Smooth muscle cell (in vitro differentiated cells): ENCODE results near the gene MAP3K14. TPM values are rescaled to one million over a fixed set of nuclear protein-coding genes. Genes with fewer than 3 reads are reported as not detected.

ENCODE experiments used
- DNase-seq: peaks from one replicate; lab custom pipeline; 2025; ENCODE audit not compliant: unreplicated experiment; lab: John Stamatoyannopoulos, UW
- H2AFZ ChIP-seq: fragments of 200-600 bp; sonication (generic); 2 replicates; pipeline ENCODE4 v1.6.0; 2016; ENCODE audit warnings: antibody characterized with exemption, low read depth, mild to moderate bottlenecking
- H3F3A ChIP-seq: fragments of 200-600 bp; sonication (generic); 2 replicates; pipeline ENCODE4 v1.6.0; 2017; ENCODE audit warnings: antibody characterized with exemption, low read depth
- H3K27ac ChIP-seq: fragments of 200-600 bp; sonication (generic); 2 replicates; pipeline ENCODE4 v1.5.1; 2016; ENCODE audit warnings: low read depth, mild to moderate bottlenecking
- H3K27me3 ChIP-seq: fragments of 200-600 bp; sonication (generic); 2 replicates; pipeline ENCODE4 v1.6.1; 2016; ENCODE audit warnings: low read depth, mild to moderate bottlenecking
- H3K36me3 ChIP-seq: fragments of 200-600 bp; sonication (generic); 2 replicates; pipeline ENCODE4 v1.5.1; 2016; ENCODE audit warnings: low read depth
- H3K4me1 ChIP-seq: fragments of 200-600 bp; sonication (generic); 2 replicates; pipeline ENCODE4 v1.5.1; 2016; ENCODE audit warnings: low read depth
- H3K4me2 ChIP-seq: fragments of 200-600 bp; sonication (generic); 2 replicates; pipeline ENCODE4 v1.6.0; 2016; ENCODE audit warnings: mild to moderate bottlenecking
- H3K4me3 ChIP-seq: fragments of 200-600 bp; sonication (generic); 2 replicates; pipeline ENCODE4 v1.5.1; 2016; ENCODE audit warnings: mild to moderate bottlenecking
- H3K79me2 ChIP-seq: fragments of 200-600 bp; sonication (generic); 2 replicates; pipeline ENCODE4 v1.6.0; 2016; ENCODE audit warnings: low read depth, mild to moderate bottlenecking
- H3K9ac ChIP-seq: fragments of 200-600 bp; sonication (generic); 2 replicates; pipeline ENCODE4 v1.6.0; 2016; ENCODE audit warnings: low read depth
- H3K9me3 ChIP-seq: fragments of 200-600 bp; sonication (generic); replicated peaks from 2 replicates; pipeline ENCODE4 v1.5.1; 2016; ENCODE audit warnings: low read depth
- H4K20me1 ChIP-seq: fragments of 200-600 bp; sonication (generic); 2 replicates; pipeline ENCODE4 v1.6.0; 2016; ENCODE audit warnings: low read depth
- WGBS: methylation state at CpG from one replicate; pipeline ENCODE4 v1.1.7; 2016; ENCODE audit warnings: low lambda C conversion rate; 5-methylcytosine and 5-hydroxymethylcytosine counted together
- polyA plus RNA-seq: library from polyadenylated mRNA; unstranded; fragments of >200 nt; fragmentation: Nextera tagmentation; extraction: Ambion mirVana; gene quantifications from 2 replicates; pipeline ENCODE4 v1.2.1, GENCODE V29; 2016
- total RNA-seq: library from RNA; depleted of rRNA; stranded (reverse); fragments of >200 nt; gene quantifications from 2 replicates; pipeline ENCODE4 v1.2.3, GENCODE V29; 2014
- TF ChIP-seq, protein P1 (sequence below): fragments of 200-600 bp; sonication (generic); IDR thresholded peaks from 2 replicates; pipeline ENCODE4 v1.5.1; 2017; ENCODE audit warnings: borderline replicate concordance, mild to moderate bottlenecking, antibody characterized with exemption; ENCODE audit not compliant: insufficient read depth, poor library complexity, severe bottlenecking

Gene MAP3K14
- total and polyA plus RNA-seq, 2 experiments from 2014 or later: 1.7 to 1.8 TPM

DNA sequence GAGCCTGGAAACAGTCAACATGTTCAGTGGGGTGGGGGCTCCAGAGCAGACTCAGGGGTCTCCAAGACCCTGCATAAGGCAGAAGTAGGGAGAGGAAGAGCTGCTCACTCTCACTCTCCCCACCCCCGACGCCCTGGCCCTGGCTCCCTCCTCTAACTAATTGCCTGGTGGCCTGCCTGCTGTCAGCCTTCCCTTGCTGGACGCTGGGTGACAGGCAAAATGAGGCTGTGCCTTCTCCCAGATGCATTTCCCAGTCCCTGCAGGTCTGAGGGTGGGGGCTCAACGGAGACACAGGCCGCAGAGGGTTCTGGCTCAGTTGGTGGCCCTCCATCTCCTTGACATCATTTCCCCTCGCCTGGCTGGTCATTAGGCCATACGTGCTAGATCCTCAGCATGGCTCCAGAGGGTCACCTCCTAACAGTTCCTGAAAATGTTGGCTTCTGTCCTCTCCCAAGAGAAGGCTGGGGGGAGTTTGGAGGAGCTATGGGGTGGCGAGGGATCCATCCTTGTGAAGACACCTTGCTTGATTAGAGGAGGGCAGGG lies 93.8 kb downstream of the MAP3K14 start:
- H3K79me2 ChIP-seq: no peaks in the 10 kb centered on the region
- no peaks in the 10 kb centered on the region for H3K36me3 ChIP-seq
- no peak for DNase-seq
- H3K9ac ChIP-seq: no peak overlapping the region
- no peak overlapping the region for H3K4me2 ChIP-seq
- no peaks in the 10 kb centered on the region for H4K20me1 ChIP-seq
- no peak overlapping the region for H2AFZ ChIP-seq
- peaks cover 42% of the 10 kb centered on the region for H3K27me3 ChIP-seq
- H3K4me1 ChIP-seq: no peaks in the 10 kb centered on the region
- H3K9me3 ChIP-seq: no peaks in the 10 kb centered on the region
- no peak overlapping the region for H3K27ac ChIP-seq
- TF ChIP-seq, protein P1, sequence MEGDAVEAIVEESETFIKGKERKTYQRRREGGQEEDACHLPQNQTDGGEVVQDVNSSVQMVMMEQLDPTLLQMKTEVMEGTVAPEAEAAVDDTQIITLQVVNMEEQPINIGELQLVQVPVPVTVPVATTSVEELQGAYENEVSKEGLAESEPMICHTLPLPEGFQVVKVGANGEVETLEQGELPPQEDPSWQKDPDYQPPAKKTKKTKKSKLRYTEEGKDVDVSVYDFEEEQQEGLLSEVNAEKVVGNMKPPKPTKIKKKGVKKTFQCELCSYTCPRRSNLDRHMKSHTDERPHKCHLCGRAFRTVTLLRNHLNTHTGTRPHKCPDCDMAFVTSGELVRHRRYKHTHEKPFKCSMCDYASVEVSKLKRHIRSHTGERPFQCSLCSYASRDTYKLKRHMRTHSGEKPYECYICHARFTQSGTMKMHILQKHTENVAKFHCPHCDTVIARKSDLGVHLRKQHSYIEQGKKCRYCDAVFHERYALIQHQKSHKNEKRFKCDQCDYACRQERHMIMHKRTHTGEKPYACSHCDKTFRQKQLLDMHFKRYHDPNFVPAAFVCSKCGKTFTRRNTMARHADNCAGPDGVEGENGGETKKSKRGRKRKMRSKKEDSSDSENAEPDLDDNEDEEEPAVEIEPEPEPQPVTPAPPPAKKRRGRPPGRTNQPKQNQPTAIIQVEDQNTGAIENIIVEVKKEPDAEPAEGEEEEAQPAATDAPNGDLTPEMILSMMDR: no peak
- H3K4me3 ChIP-seq: no peak overlapping the region
- peaks cover 4% of the 10 kb centered on the region for H3F3A ChIP-seq
- WGBS: 37% methylated on average over 8 of the region's 8 CpGs

DNA sequence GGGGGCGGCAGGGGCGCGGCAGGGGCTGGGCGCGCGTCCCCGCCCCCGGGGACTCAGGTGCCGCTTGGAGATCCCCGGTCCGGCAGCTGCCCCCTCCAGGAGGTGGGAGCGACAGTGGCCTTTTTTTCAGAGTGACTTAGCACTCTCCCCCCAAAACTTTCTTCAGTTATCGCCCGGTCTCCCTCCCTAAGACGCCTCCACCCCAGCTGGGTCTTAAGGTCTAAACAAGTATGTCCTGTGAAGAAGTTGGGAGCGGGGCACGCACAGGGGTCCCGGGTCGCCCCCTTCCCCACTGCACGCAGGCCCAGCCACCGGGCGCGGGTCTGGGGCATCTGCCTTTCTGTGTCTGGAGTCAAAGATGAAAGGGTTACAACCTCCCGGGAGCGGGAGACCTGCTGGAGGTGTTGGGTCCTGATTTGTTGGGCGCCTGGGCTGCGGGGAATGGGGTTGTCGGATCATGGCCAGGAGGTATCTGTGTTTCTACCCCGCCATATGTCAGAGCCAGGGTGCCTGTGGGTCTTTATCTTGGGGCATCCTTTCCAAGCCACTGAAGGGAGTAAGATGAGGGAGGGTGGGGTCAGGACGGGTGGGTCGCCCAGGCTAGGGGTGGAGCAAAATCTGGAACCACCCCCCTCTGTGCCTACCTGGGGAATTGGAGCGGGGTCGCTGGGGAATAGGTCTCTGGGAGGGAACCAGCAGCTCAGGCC lies 94.4 kb downstream of the MAP3K14 start:
- peak overlapping the region; percentile 91 for H3K4me2 ChIP-seq
- 7% methylated on average over 25 of the region's 33 CpGs for WGBS
- no peaks in the 10 kb centered on the region for H3K36me3 ChIP-seq
- DNase-seq: no peak
- H3K4me1 ChIP-seq: no peaks in the 10 kb centered on the region
- TF ChIP-seq, protein P1: no peak
- no peak overlapping the region for H3K9ac ChIP-seq
- H3K27me3 ChIP-seq: peaks cover 42% of the 10 kb centered on the region
- no peaks in the 10 kb centered on the region for H3K9me3 ChIP-seq
- H3K79me2 ChIP-seq: no peaks in the 10 kb centered on the region
- no peak overlapping the region for H2AFZ ChIP-seq
- peaks cover 4% of the 10 kb centered on the region for H3F3A ChIP-seq
- H3K27ac ChIP-seq: no peak overlapping the region
- peak overlapping the region; percentile 54 for H3K4me3 ChIP-seq
- H4K20me1 ChIP-seq: no peaks in the 10 kb centered on the region

DNA sequence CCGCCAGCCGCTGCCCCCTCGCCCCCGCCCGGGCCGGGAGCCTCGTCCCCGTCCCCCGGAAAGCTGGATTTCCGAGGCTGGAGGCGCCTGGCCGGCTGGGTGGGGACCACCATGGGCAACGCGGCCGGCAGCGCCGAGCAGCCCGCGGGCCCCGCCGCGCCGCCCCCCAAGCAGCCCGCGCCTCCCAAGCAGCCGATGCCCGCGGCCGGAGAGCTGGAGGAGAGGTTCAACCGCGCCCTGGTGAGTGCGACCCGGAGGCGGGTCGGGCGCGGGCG lies 94.9 kb downstream of the MAP3K14 start:
- peaks cover 42% of the 10 kb centered on the region for H3K27me3 ChIP-seq
- no peak overlapping the region for H2AFZ ChIP-seq
- H4K20me1 ChIP-seq: no peaks in the 10 kb centered on the region
- no CpG with 5 or more reads among the region's 38 CpGs for WGBS
- peaks cover 4% of the 10 kb centered on the region for H3F3A ChIP-seq
- H3K36me3 ChIP-seq: no peaks in the 10 kb centered on the region
- TF ChIP-seq, protein P1: no peak
- no peak for DNase-seq
- peak overlapping the region; percentile 91 for H3K4me2 ChIP-seq
- no peak overlapping the region for H3K9ac ChIP-seq
- H3K4me1 ChIP-seq: no peaks in the 10 kb centered on the region
- H3K9me3 ChIP-seq: no peaks in the 10 kb centered on the region
- peak overlapping the region; percentile 54 for H3K4me3 ChIP-seq
- no peak overlapping the region for H3K27ac ChIP-seq
- H3K79me2 ChIP-seq: no peaks in the 10 kb centered on the region
